Neuron (in vitro differentiated cells): ENCODE results near the gene CRB1.
"Not testable (repeated sequence)": the region's sequence is repeated elsewhere in the genome, so short reads cannot be mapped to it uniquely, and the experiment has no call there.

Experiments
- H2AFZ ChIP-seq: one replicate; pipeline ENCODE4 v1.6.1; 2013; ENCODE audit warnings: low read depth, mild to moderate bottlenecking, inconsistent platforms, low read length, moderate library complexity
- H3K27me3 ChIP-seq: one replicate; pipeline ENCODE4 v1.6.1; 2013; ENCODE audit warnings: low read length; ENCODE audit not compliant: insufficient read depth
- H3K36me3 ChIP-seq: one replicate; pipeline ENCODE4 v1.6.1; 2013; ENCODE audit warnings: low read length; ENCODE audit not compliant: insufficient read depth
- H3K4me1 ChIP-seq: one replicate; pipeline ENCODE4 v1.6.1; 2013; ENCODE audit warnings: low read length; ENCODE audit not compliant: insufficient read depth
- H3K4me3 ChIP-seq: 2 replicates; pipeline ENCODE4 v1.5.1; 2013; ENCODE audit warnings: mild to moderate bottlenecking, low read length, moderate library complexity
- H3K9me3 ChIP-seq: one replicate; pipeline ENCODE4 v1.6.1; 2013; ENCODE audit warnings: low read length

The CRB1 gene

GRCh38 chr1:197399755-197400521 is 131.9 kb downstream of the CRB1 start:
- H3K9me3 ChIP-seq, result no peaks in the 10 kb centered on the region
- H3K27me3 ChIP-seq, result no peaks in the 10 kb centered on the region
- H2AFZ ChIP-seq, result no peak overlapping the region
- no peaks in the 10 kb centered on the region for H3K4me1 ChIP-seq
- no peak overlapping the region for H3K4me3 ChIP-seq
- H3K36me3 ChIP-seq, result no peaks in the 10 kb centered on the region

GRCh38 chr1:197400522-197400902 is 132.5 kb downstream of the CRB1 start:
- H3K9me3 ChIP-seq, result no peaks in the 10 kb centered on the region
- H3K4me1 ChIP-seq, result no peaks in the 10 kb centered on the region
- no peaks in the 10 kb centered on the region for H3K36me3 ChIP-seq
- no peak overlapping the region for H3K4me3 ChIP-seq
- H2AFZ ChIP-seq, result no peak overlapping the region
- no peaks in the 10 kb centered on the region for H3K27me3 ChIP-seq

- Histone ChIP-seq H3K4me1 (no peaks in the 10 kb centered on the region), H3K4me3 (no peak overlapping the region), H2AFZ (no peak overlapping the region), H3K36me3 (no peaks in the 10 kb centered on the region), H3K9me3 (no peaks in the 10 kb centered on the region), H3K27me3 (no peaks in the 10 kb centered on the region)
Measured at GRCh38 chr1:197402189-197402588, 134.1 kb downstream of the CRB1 start.

GRCh38 chr1:197404774-197405173 is 136.7 kb downstream of the CRB1 start:
- H2AFZ ChIP-seq, H3K27me3 ChIP-seq, H3K4me1 ChIP-seq, H3K4me3 ChIP-seq, H3K36me3 ChIP-seq, H3K9me3 ChIP-seq: not testable (repeated sequence)

- not testable (repeated sequence) for H3K4me1 ChIP-seq, H2AFZ ChIP-seq, H3K4me3 ChIP-seq, H3K27me3 ChIP-seq, H3K36me3 ChIP-seq, H3K9me3 ChIP-seq
Measured at GRCh38 chr1:197405614-197406013, 137.6 kb downstream of the CRB1 start.

- H3K4me1 ChIP-seq, result no peaks in the 10 kb centered on the region
- H2AFZ ChIP-seq, result no peak overlapping the region
- H3K9me3 ChIP-seq, result no peaks in the 10 kb centered on the region
- H3K27me3 ChIP-seq, result no peaks in the 10 kb centered on the region
- H3K4me3 ChIP-seq, result no peak overlapping the region
- no peaks in the 10 kb centered on the region for H3K36me3 ChIP-seq
Measured at GRCh38 chr1:197413564-197413963, 145.5 kb downstream of the CRB1 start.

- no peaks in the 10 kb centered on the region for H3K9me3 ChIP-seq
- H2AFZ ChIP-seq, result no peak overlapping the region
- H3K27me3 ChIP-seq, result no peaks in the 10 kb centered on the region
- H3K36me3 ChIP-seq, result no peaks in the 10 kb centered on the region
- H3K4me1 ChIP-seq, result no peaks in the 10 kb centered on the region
- no peak overlapping the region for H3K4me3 ChIP-seq
Measured at GRCh38 chr1:197415221-197415620, 147.2 kb downstream of the CRB1 start.

- H3K4me3 ChIP-seq, result no peak overlapping the region
- no peaks in the 10 kb centered on the region for H3K36me3 ChIP-seq
- H3K4me1 ChIP-seq, result no peaks in the 10 kb centered on the region
- H3K27me3 ChIP-seq, result no peaks in the 10 kb centered on the region
- H2AFZ ChIP-seq, result no peak overlapping the region
- no peaks in the 10 kb centered on the region for H3K9me3 ChIP-seq
Measured at GRCh38 chr1:197418693-197419092, 150.6 kb downstream of the CRB1 start.

- no peaks in the 10 kb centered on the region for H3K27me3 ChIP-seq
- no peaks in the 10 kb centered on the region for H3K36me3 ChIP-seq
- no peaks in the 10 kb centered on the region for H3K9me3 ChIP-seq
- H3K4me3 ChIP-seq, result no peak overlapping the region
- no peak overlapping the region for H2AFZ ChIP-seq
- H3K4me1 ChIP-seq, result no peaks in the 10 kb centered on the region
Measured at GRCh38 chr1:197422993-197423392, 154.9 kb downstream of the CRB1 start.

- H2AFZ ChIP-seq, result no peak overlapping the region
- H3K4me1 ChIP-seq, result no peaks in the 10 kb centered on the region
- H3K9me3 ChIP-seq, result no peaks in the 10 kb centered on the region
- H3K4me3 ChIP-seq, result no peak overlapping the region
- H3K27me3 ChIP-seq, result no peaks in the 10 kb centered on the region
- no peaks in the 10 kb centered on the region for H3K36me3 ChIP-seq
Measured at GRCh38 chr1:197424380-197424779, 156.3 kb downstream of the CRB1 start.

GRCh38 chr1:197429372-197429771 is 161.3 kb downstream of the CRB1 start:
- Histone ChIP-seq H3K27me3 (no peaks in the 10 kb centered on the region), H3K4me1 (no peaks in the 10 kb centered on the region), H3K9me3 (no peaks in the 10 kb centered on the region), H2AFZ (no peak overlapping the region), H3K4me3 (no peak overlapping the region), H3K36me3 (no peaks in the 10 kb centered on the region)

- Histone ChIP-seq H3K4me3 (no peak overlapping the region), H2AFZ (no peak overlapping the region), H3K36me3 (no peaks in the 10 kb centered on the region), H3K27me3 (no peaks in the 10 kb centered on the region), H3K9me3 (no peaks in the 10 kb centered on the region), H3K4me1 (peaks cover 48% of the 10 kb centered on the region)
Measured at GRCh38 chr1:197435224-197435623, 167.2 kb downstream of the CRB1 start.

- H3K27me3 ChIP-seq, result no peaks in the 10 kb centered on the region
- H3K4me3 ChIP-seq, result no peak overlapping the region
- H3K36me3 ChIP-seq, result no peaks in the 10 kb centered on the region
- H3K9me3 ChIP-seq, result no peaks in the 10 kb centered on the region
- peaks cover 59% of the 10 kb centered on the region for H3K4me1 ChIP-seq
- H2AFZ ChIP-seq, result peak overlapping the region; percentile 1
Measured at GRCh38 chr1:197437601-197438000, 169.5 kb downstream of the CRB1 start.
